ENCODE results near the gene PRKX. TPM values are rescaled to one million over a fixed set of nuclear protein-coding genes. Genes with fewer than 3 reads are reported as not detected.
"Not testable (repeated sequence)": the region's sequence is repeated elsewhere in the genome, so short reads cannot be mapped to it uniquely, and the experiment has no call there.

Gene PRKX
- total RNA-seq, 1 donor from 2014 or later = 64.3 TPM

- DNase-seq = no peak
- Mint-ChIP-seq H3K4me3 (ENCODE audit: unreplicated experiment) (no peak overlapping the region), H3K27me3 (ENCODE audit: unreplicated experiment) (peaks cover 1% of the 10 kb centered on the region), H3K27ac (ENCODE audit: unreplicated experiment) (no peak overlapping the region), H3K36me3 (ENCODE audit: unreplicated experiment) (peaks cover 14% of the 10 kb centered on the region), H3K9me3 (ENCODE audit: unreplicated experiment) (peaks cover 2% of the 10 kb centered on the region), H3K4me1 (ENCODE audit: low read depth, unreplicated experiment) (no peaks in the 10 kb centered on the region)
- TF ChIP-seq CTCF (IDR thresholded peaks at IDR 0.05; ENCODE audit: partially characterized antibody, unreplicated experiment) = no peak
Measured at GRCh38 chrX:3666975-3667374, 46.5 kb downstream of the PRKX start.

GRCh38 chrX:3664921-3665320, 48.5 kb downstream of the PRKX start:
- Mint-ChIP-seq H3K36me3 (ENCODE audit: unreplicated experiment) (peaks cover 14% of the 10 kb centered on the region), H3K27ac (ENCODE audit: unreplicated experiment) (no peak overlapping the region)

GRCh38 chrX:3663576-3664250, 49.7 kb downstream of the PRKX start:
- H3K36me3 Mint-ChIP-seq (ENCODE audit: unreplicated experiment); H3K9me3 Mint-ChIP-seq (ENCODE audit: unreplicated experiment); DNase-seq; H3K27ac Mint-ChIP-seq (ENCODE audit: unreplicated experiment); H3K4me3 Mint-ChIP-seq (ENCODE audit: unreplicated experiment); H3K27me3 Mint-ChIP-seq (ENCODE audit: unreplicated experiment); H3K4me1 Mint-ChIP-seq (ENCODE audit: low read depth, unreplicated experiment): not testable (repeated sequence)

More at GRCh38 chrX:3664921-3665320, 48.5 kb downstream of the PRKX start:
- peaks cover 1% of the 10 kb centered on the region for H3K27me3 Mint-ChIP-seq (ENCODE audit: unreplicated experiment)
- no peak for TF ChIP-seq CTCF (IDR thresholded peaks at IDR 0.05; ENCODE audit: partially characterized antibody, unreplicated experiment)
- H3K9me3 Mint-ChIP-seq (ENCODE audit: unreplicated experiment) = peaks cover 3% of the 10 kb centered on the region
- no peak for DNase-seq
- no peaks in the 10 kb centered on the region for H3K4me1 Mint-ChIP-seq (ENCODE audit: low read depth, unreplicated experiment)
- no peak overlapping the region for H3K4me3 Mint-ChIP-seq (ENCODE audit: unreplicated experiment)

GRCh38 chrX:3659761-3660160, 53.7 kb downstream of the PRKX start:
- Mint-ChIP-seq H3K4me1 (ENCODE audit: low read depth, unreplicated experiment) (no peaks in the 10 kb centered on the region), H3K27ac (ENCODE audit: unreplicated experiment) (no peak overlapping the region), H3K36me3 (ENCODE audit: unreplicated experiment) (no peaks in the 10 kb centered on the region), H3K4me3 (ENCODE audit: unreplicated experiment) (no peak overlapping the region), H3K27me3 (ENCODE audit: unreplicated experiment) (no peaks in the 10 kb centered on the region), H3K9me3 (ENCODE audit: unreplicated experiment) (peaks cover 1% of the 10 kb centered on the region)
- no peak for TF ChIP-seq CTCF (IDR thresholded peaks at IDR 0.05; ENCODE audit: partially characterized antibody, unreplicated experiment)
- no peak for DNase-seq

GRCh38 chrX:3655181-3655580, 58.3 kb downstream of the PRKX start:
- no peaks in the 10 kb centered on the region for H3K9me3 Mint-ChIP-seq (ENCODE audit: unreplicated experiment)
- H3K4me3 Mint-ChIP-seq (ENCODE audit: unreplicated experiment) = no peak overlapping the region
- no peak for TF ChIP-seq CTCF (IDR thresholded peaks at IDR 0.05; ENCODE audit: partially characterized antibody, unreplicated experiment)
- no peaks in the 10 kb centered on the region for H3K4me1 Mint-ChIP-seq (ENCODE audit: low read depth, unreplicated experiment)
- DNase-seq = no peak
- no peak overlapping the region for H3K27ac Mint-ChIP-seq (ENCODE audit: unreplicated experiment)
- H3K27me3 Mint-ChIP-seq (ENCODE audit: unreplicated experiment) = no peaks in the 10 kb centered on the region
- no peaks in the 10 kb centered on the region for H3K36me3 Mint-ChIP-seq (ENCODE audit: unreplicated experiment)
